Activated CD4-positive, alpha-beta T cell treated with anti-CD3 and anti-CD28 coated beads, Interleukin-2, amount 10 ng/mL, durations not matched to agents 7 days and 5 days (primary cell): ENCODE measurements around the gene XXYLT1. TPM values are rescaled to one million over a fixed set of nuclear protein-coding genes. Genes with fewer than 3 reads are reported as not detected.

ENCODE experiments used
- CTCF ChIA-PET: fragments of 350-600 bp; sonication (Branson Sonifier 250); formaldehyde crosslinking; loops from one replicate; lab custom pipeline; 2021; ENCODE audit warnings: antibody characterized with exemption; lab: Charles Lee
- POLR2A ChIA-PET: fragments of 350-600 bp; sonication (Branson Sonifier 250); formaldehyde crosslinking; loops from one replicate; lab custom pipeline; 2021; ENCODE audit warnings: antibody characterized with exemption; lab: Charles Lee
- DNase-seq: peaks from one replicate; pipeline ENCODE4 v3.0.0-alpha.2; 2020
- H3K27ac Mint-ChIP-seq: one replicate; pipeline ENCODE4 v1.8.0; 2021; ENCODE audit warnings: mild to moderate bottlenecking, moderate library complexity, mixed read lengths
- H3K27me3 Mint-ChIP-seq: one replicate; pipeline ENCODE4 v1.8.0; 2021; ENCODE audit warnings: mixed read lengths
- H3K36me3 Mint-ChIP-seq: one replicate; pipeline ENCODE4 v1.8.0; 2021; ENCODE audit warnings: low read depth, mixed read lengths
- H3K4me1 Mint-ChIP-seq: one replicate; pipeline ENCODE4 v1.8.0; 2021; ENCODE audit warnings: mixed read lengths
- H3K4me3 Mint-ChIP-seq: one replicate; pipeline ENCODE4 v1.8.0; 2021; ENCODE audit warnings: mild to moderate bottlenecking, moderate library complexity, mixed read lengths
- H3K9me3 Mint-ChIP-seq: one replicate; pipeline ENCODE4 v1.8.0; 2021; ENCODE audit warnings: mixed read lengths
- total RNA-seq, 2 experiments: library from RNA; stranded (reverse); gene quantifications; one replicate each; pipeline ENCODE4 v1.2.3, GENCODE V29; 2021

XXYLT1 gene
- total RNA-seq, 2 experiments from 2014 or later = 7.7 to 7.8 TPM

DNA sequence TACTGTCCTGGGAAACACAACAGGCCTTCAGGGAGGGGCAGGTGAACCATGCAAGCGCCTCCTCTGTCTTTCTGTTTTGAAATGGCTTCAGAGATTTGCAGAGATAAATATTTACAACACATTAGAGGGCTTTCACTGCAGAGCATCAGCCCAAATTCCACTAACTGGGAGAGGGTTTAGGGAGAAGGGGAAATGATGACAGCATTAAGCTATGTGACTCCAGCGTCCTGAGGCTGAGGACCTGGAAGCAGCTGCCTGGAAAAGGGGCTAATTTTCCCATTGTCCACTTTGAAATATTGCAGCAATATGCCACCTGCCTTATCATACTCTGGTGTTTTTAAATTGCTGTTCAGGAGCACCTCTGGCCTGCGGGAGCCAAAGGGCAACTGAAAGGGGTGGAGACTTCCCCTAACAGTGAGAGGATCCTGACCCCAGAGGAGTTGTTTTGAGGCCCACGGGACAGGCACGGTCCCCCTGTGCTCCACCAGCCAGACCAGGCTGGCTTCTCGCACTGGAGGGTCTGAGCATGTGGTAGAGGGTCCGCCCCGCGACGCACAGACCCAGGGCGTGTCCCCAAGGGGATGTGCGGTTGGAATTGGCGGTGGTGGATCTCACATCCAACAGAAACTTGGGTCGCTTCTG is 110.6 kb downstream of the XXYLT1 start:
- H3K27me3 Mint-ChIP-seq = no peaks in the 10 kb centered on the region
- CTCF ChIA-PET = no interaction called here
- no peak for DNase-seq
- H3K4me1 Mint-ChIP-seq = peaks cover 31% of the 10 kb centered on the region
- H3K4me3 Mint-ChIP-seq = no peak overlapping the region
- POLR2A ChIA-PET = no interaction called here
- H3K9me3 Mint-ChIP-seq = no peaks in the 10 kb centered on the region
- peaks cover 3% of the 10 kb centered on the region for H3K36me3 Mint-ChIP-seq
- H3K27ac Mint-ChIP-seq = no peak overlapping the region

DNA sequence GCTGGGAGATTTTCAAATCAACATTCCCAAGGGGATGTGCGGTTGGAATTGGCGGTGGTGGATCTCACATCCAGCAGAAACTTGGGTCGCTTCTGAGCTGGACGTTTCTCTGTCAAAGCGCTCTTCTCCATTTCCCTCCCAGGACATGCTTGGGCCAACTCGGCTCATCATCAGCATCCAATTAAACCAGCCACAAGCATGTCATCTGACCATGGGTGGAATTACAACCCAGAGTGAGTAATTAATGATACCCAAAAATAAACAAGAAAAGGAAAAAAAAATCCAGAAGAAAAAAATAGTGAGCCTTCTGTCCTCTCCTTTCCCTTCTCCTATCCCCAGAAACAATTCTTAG is 111.2 kb downstream of the XXYLT1 start:
- Mint-ChIP-seq H3K36me3 (peaks cover 3% of the 10 kb centered on the region), H3K27ac (no peak overlapping the region), H3K4me1 (peaks cover 35% of the 10 kb centered on the region), H3K9me3 (no peaks in the 10 kb centered on the region), H3K27me3 (no peaks in the 10 kb centered on the region), H3K4me3 (no peak overlapping the region)
- CTCF ChIA-PET = no interaction called here
- DNase-seq = no peak
- POLR2A ChIA-PET = no interaction called here

DNA sequence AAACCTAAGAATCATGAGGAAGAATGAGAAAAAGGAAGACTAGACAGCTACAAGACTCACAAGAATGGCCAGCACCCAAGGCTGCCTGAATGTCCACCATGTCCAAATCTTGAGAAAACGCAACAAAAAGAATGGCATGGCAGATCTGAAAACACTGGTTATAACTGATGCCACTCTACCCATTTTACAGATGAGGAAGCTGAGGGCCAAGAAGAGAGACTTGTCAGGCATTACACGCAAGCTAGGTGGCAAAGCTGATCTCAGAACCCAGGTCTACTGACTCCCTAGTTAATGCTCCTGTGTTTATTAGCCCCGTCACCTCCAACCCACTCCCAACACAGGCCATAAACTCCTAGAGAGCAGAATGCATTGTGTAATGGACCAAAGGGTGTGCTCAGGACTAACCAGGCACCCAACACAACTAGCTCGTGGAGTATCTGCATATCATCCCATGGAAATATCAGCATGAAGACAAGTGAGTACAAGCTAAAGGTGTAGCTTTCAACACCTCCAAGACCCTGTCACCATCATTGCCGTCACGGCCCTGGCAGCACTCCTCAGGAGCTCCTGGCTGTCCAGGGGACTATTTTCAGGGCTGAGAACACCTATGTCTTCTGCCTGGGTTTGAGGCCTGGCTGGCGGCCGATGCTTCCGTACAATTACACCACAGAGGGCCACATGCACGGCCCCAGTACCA is 111.7 kb downstream of the XXYLT1 start:
- Mint-ChIP-seq H3K4me1 (peaks cover 37% of the 10 kb centered on the region), H3K9me3 (no peaks in the 10 kb centered on the region), H3K36me3 (peaks cover 3% of the 10 kb centered on the region), H3K4me3 (no peak overlapping the region), H3K27ac (no peak overlapping the region), H3K27me3 (no peaks in the 10 kb centered on the region)
- ChIA-PET POLR2A (interaction anchor here (0.5 kb wide), 1 partner anchor 16 kb away, joined by 4 read pairs; no protein-coding TSS in a partner anchor), CTCF (interaction anchor here (1.4 kb wide), 1 partner anchor 9 kb away, joined by 3 read pairs; no protein-coding TSS in a partner anchor)
- no peak for DNase-seq

- Mint-ChIP-seq H3K9me3 (no peaks in the 10 kb centered on the region), H3K27me3 (no peaks in the 10 kb centered on the region), H3K27ac (no peak overlapping the region), H3K36me3 (peaks cover 3% of the 10 kb centered on the region), H3K4me3 (no peak overlapping the region), H3K4me1 (peaks cover 17% of the 10 kb centered on the region)
- ChIA-PET CTCF (no interaction called here), POLR2A (no interaction called here)
- DNase-seq = no peak
Measured at GRCh38 chr3:195156286-195156890, 114.6 kb downstream of the XXYLT1 start.

DNA sequence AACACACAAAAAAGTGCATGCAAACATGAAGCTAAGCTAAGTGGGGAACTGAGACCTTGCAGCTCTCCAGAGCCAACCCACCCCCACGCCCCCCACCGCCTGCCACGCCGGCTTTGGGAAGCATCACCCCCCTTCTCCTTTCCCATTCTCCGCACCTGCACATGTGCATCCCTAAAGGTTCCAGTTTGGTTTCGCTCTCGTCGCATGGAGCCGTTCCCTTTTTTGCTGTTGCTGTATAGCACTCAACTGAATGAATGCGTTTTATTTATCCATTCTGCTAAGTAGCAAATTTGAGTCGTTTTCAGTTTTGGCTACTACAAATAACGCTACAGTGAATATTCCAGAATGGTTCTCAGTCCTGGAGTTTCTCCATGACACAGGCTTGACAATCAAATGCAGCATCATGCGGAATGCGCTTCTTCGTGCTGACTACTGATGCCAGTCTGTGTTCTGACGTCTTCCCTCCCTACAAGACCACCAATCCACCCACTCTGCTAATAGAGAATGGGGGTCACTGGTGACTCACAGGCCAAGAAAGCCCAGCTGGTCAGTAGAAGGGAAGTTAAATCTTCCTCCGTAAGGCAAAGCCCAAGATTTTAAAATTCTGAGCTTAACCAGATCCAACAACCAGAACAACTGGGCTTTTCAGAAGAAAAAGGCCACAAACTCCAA is 115.3 kb downstream of the XXYLT1 start:
- no peaks in the 10 kb centered on the region for H3K9me3 Mint-ChIP-seq
- no peak overlapping the region for H3K4me3 Mint-ChIP-seq
- H3K4me1 Mint-ChIP-seq = peaks cover 18% of the 10 kb centered on the region
- H3K27ac Mint-ChIP-seq = peak overlapping the region; percentile 28
- no peaks in the 10 kb centered on the region for H3K27me3 Mint-ChIP-seq
- peaks cover 3% of the 10 kb centered on the region for H3K36me3 Mint-ChIP-seq
- POLR2A ChIA-PET = no interaction called here
- CTCF ChIA-PET = interaction anchor here (1.6 kb wide), 1 partner anchor 10 kb away, joined by 5 read pairs; no protein-coding TSS in a partner anchor
- DNase-seq = no peak

DNA sequence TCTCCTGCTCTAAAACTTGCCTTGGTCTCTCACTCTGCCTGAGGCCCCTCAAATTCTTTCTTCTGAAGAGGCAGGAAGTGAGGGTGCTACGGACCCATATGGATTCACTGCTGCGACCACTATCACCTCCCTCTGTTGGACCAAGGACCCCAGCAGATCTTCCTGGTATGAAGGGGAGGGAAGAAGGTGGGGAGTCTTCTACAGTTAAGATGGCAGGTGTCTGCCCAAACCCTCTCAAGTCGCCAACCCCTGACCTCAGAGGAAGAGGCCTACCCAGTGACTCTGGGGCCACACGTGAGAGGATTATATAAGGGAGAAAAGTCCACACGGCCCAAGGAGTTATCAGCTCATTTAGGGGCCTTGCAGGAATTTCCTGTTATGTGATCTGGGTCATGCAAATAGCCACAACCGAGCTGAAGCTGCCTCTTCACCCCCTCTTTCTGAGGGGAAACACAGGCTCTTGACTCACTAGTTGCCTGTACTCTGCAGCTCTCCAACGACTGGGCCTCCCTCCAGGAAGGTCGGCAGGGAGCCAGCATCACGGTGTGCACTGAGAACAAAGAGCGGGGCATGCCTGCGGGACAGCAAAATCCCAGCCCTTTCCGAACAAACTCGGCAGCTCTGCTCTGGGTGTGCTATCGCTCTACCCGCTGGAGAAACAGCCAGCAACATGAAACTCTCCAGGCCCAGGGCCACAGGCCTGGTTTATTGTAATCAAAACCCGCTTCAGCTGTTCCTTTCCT is 116.0 kb downstream of the XXYLT1 start:
- Mint-ChIP-seq H3K4me1 (peaks cover 25% of the 10 kb centered on the region), H3K27me3 (no peaks in the 10 kb centered on the region), H3K36me3 (peaks cover 3% of the 10 kb centered on the region), H3K27ac (no peak overlapping the region), H3K9me3 (no peaks in the 10 kb centered on the region), H3K4me3 (no peak overlapping the region)
- ChIA-PET CTCF (interaction anchor here (1.6 kb wide), 1 partner anchor 9 kb away, joined by 5 read pairs; no protein-coding TSS in a partner anchor), POLR2A (no interaction called here)
- no peak for DNase-seq

DNA sequence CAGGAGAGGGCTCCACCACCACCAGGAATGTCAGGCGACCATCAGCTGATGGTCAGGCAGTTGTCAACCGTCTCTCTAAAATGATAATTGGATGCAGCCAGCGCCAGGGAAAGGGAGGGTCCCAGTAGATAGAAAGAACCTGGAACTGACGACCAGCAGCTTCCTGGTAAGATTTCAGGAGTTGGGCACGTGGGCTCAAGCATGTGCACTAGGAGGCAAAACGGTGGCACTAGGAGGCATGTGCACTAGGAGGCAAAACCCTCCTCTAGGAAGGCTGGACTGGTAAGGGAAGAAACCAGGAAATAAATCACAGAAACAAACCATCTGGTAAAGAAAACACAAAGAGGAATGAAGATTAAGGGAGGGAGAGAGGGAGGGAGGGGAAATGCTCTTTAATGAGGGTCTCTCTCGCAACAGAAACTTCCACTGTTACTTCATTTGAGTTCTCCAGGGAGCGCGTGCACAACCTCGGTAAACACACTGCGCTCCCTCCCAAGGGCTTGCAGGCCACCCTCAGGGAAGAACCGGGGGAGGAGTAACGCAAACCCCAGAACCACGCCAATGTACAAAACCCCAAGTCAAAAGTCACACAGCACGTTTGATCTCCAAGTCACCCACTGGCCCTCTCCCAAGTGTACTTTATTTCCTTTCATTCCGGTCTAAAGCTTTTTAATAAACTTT is 116.7 kb downstream of the XXYLT1 start:
- POLR2A ChIA-PET = no interaction called here
- Mint-ChIP-seq H3K4me3 (no peak overlapping the region), H3K9me3 (no peaks in the 10 kb centered on the region), H3K36me3 (peaks cover 3% of the 10 kb centered on the region), H3K27me3 (no peaks in the 10 kb centered on the region), H3K27ac (no peak overlapping the region), H3K4me1 (peaks cover 29% of the 10 kb centered on the region)
- DNase-seq = no peak
- CTCF ChIA-PET = interaction anchor here (1.6 kb wide), 1 partner anchor 9 kb away, joined by 5 read pairs; no protein-coding TSS in a partner anchor

DNA sequence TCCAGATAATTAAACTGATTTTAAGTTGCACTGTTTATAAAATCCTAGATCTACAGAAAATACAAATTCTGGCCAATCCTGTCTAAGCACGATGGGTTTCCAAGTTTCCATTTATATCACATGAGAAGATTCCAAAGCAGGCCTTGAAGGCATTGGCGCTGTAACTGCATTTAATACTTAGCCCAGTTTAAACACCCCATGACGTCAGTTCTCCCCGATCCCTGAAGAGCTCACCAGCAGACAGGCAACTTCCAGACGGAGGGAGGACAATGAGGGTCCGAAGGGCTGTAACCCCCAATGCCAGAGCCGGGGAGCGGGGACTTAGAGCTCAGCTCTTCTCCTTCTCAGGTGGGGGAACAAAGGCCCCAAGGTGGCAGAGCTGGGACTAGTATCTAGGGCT is 117.3 kb downstream of the XXYLT1 start:
- Mint-ChIP-seq H3K9me3 (no peaks in the 10 kb centered on the region), H3K27me3 (peaks cover 1% of the 10 kb centered on the region), H3K4me3 (no peak overlapping the region), H3K4me1 (peaks cover 33% of the 10 kb centered on the region), H3K36me3 (peaks cover 3% of the 10 kb centered on the region), H3K27ac (no peak overlapping the region)
- CTCF ChIA-PET = no interaction called here
- no peak for DNase-seq
- POLR2A ChIA-PET = no interaction called here

DNA sequence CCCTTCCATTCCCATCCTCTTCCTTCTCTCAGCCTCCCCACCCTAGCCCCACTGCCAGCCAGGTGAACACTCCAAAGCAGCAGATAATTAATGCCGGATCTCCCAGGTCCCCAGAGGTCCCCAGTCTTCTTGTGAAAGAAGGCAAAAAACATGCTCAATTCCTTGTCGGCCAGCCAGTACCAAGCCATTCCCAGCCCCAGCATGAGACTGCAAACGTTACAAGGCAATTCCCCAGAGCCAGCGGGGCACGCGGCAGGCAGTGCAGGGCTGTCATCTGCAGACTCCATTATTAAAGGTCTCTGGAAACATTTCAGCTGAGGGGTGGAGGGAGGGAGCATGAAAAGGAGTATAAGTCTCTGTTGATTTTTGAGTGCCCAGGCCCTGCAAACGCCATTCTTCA is 117.8 kb downstream of the XXYLT1 start:
- DNase-seq = no peak
- no peaks in the 10 kb centered on the region for H3K9me3 Mint-ChIP-seq
- H3K4me3 Mint-ChIP-seq = no peak overlapping the region
- peaks cover 2% of the 10 kb centered on the region for H3K27me3 Mint-ChIP-seq
- no peak overlapping the region for H3K27ac Mint-ChIP-seq
- ChIA-PET CTCF (no interaction called here), POLR2A (no interaction called here)
- peaks cover 38% of the 10 kb centered on the region for H3K4me1 Mint-ChIP-seq
- H3K36me3 Mint-ChIP-seq = peaks cover 3% of the 10 kb centered on the region

GRCh38 chr3:195151866-195152541 is 119.0 kb downstream of the XXYLT1 start:
- peaks cover 3% of the 10 kb centered on the region for H3K36me3 Mint-ChIP-seq

GRCh38 chr3:195151402-195151801 is 119.6 kb downstream of the XXYLT1 start:
- ChIA-PET CTCF (interaction anchor here (0.9 to 1.8 kb wide), 2 partner anchors 20 to 82 kb away, joined by 3 to 5 read pairs; no protein-coding TSS in a partner anchor), POLR2A (no interaction called here)
- DNase-seq = no peak
- Mint-ChIP-seq H3K36me3 (peaks cover 3% of the 10 kb centered on the region), H3K4me1 (peaks cover 47% of the 10 kb centered on the region), H3K27ac (no peak overlapping the region), H3K27me3 (peaks cover 2% of the 10 kb centered on the region), H3K4me3 (no peak overlapping the region), H3K9me3 (no peaks in the 10 kb centered on the region)

More at GRCh38 chr3:195151866-195152541, 119.0 kb downstream of the XXYLT1 start:
- no peak for DNase-seq
- no peaks in the 10 kb centered on the region for H3K9me3 Mint-ChIP-seq
- H3K4me1 Mint-ChIP-seq = peaks cover 45% of the 10 kb centered on the region
- no peak overlapping the region for H3K4me3 Mint-ChIP-seq
- POLR2A ChIA-PET = no interaction called here
- CTCF ChIA-PET = no interaction called here
- no peak overlapping the region for H3K27ac Mint-ChIP-seq
- peaks cover 2% of the 10 kb centered on the region for H3K27me3 Mint-ChIP-seq
